Subcutaneous preadipocyte (primary cell): ENCODE data around the gene SLC17A4. TPM values are rescaled to one million over a fixed set of nuclear protein-coding genes. Genes with fewer than 3 reads are reported as not detected.

ENCODE experiments used
- total RNA-seq: library from RNA; depleted of rRNA; stranded (reverse); fragments of >200 nt; gene quantifications from 2 replicates; pipeline ENCODE4 v1.2.3, GENCODE V29; 2012

Gene SLC17A4
- not detected in 2 replicates for total RNA-seq

DNA sequence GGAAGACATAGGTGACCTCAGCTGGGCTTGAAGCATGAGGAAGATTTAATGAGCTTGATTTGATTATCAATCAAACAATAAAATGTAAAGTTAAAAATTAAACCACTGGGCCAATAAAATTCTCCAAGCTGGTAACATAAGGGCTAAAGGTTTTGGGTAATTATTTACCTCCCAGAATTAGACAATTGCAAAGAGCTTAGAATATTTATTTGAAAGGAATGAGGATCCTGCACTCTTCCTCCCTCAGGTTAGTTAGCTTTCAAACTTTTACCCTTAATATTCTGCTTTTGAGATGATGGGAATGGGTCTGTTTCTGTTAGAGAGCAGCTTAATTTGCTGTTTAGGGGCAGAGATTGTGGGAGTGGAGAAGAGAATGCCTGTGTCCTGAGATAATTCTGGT, at the start of gene SLC17A4:
Gene SLC17A4 (plus strand): TSS at position 208 of the 400 bp plus-strand sequence. CDS start 7,221 bp downstream, outside the sequence.

Other genes starting within 250 kb of the SLC17A4 start
- under 0.01 TPM in 1 of 2 replicates, not detected in the other for gene SCGN, start 102.5 kb upstream of the SLC17A4 start, total RNA-seq
- gene SLC17A1, start 77.3 kb downstream of the SLC17A4 start, total RNA-seq = not detected in 2 replicates
- gene SLC17A3, start 119.5 kb downstream of the SLC17A4 start, total RNA-seq = not detected in 2 replicates
- gene SLC17A2, start 175.9 kb downstream of the SLC17A4 start, total RNA-seq = not detected in 2 replicates
- gene TRIM38, start 208.1 kb downstream of the SLC17A4 start, total RNA-seq = 10.0 and 14.7 TPM in 2 replicates